ENCODE results near the gene ITGB8.
"Not testable (repeated sequence)": the region's sequence is repeated elsewhere in the genome, so short reads cannot be mapped to it uniquely, and the experiment has no call there.

ITGB8 gene

GRCh38 chr7:20388084-20388483, 57.4 kb downstream of the ITGB8 start:
- DNase-seq = no peak

GRCh38 chr7:20389192-20389591, 58.5 kb downstream of the ITGB8 start:
- DNase-seq = not testable (repeated sequence)

- no peak for DNase-seq
Observed at GRCh38 chr7:20393021-20393610, 62.4 kb downstream of the ITGB8 start.

GRCh38 chr7:20393616-20394015, 62.9 kb downstream of the ITGB8 start:
- DNase-seq = no peak

- no peak for DNase-seq
Observed at GRCh38 chr7:20394284-20394683, 63.6 kb downstream of the ITGB8 start.

- no peak for DNase-seq
Observed at GRCh38 chr7:20395104-20395503, 64.4 kb downstream of the ITGB8 start.

- DNase-seq = no peak
Observed at GRCh38 chr7:20395511-20395910, 64.8 kb downstream of the ITGB8 start.

GRCh38 chr7:20399521-20399920, 68.8 kb downstream of the ITGB8 start:
- no peak for DNase-seq

GRCh38 chr7:20401861-20402746, 71.4 kb downstream of the ITGB8 start:
- no peak for DNase-seq

GRCh38 chr7:20402747-20403230, 72.1 kb downstream of the ITGB8 start:
- no peak for DNase-seq

GRCh38 chr7:20403331-20403730, 72.6 kb downstream of the ITGB8 start:
- no peak for DNase-seq

- DNase-seq = no peak
Observed at GRCh38 chr7:20404320-20404719, 73.6 kb downstream of the ITGB8 start.

- no peak for DNase-seq
Observed at GRCh38 chr7:20407585-20408466, 77.1 kb downstream of the ITGB8 start.

- DNase-seq = no peak
Observed at GRCh38 chr7:20408467-20408826, 77.7 kb downstream of the ITGB8 start.

- DNase-seq = no peak
Observed at GRCh38 chr7:20409961-20410360, 79.3 kb downstream of the ITGB8 start.

GRCh38 chr7:20411372-20411771, 80.7 kb downstream of the ITGB8 start:
- DNase-seq = no peak

- no peak for DNase-seq
Observed at GRCh38 chr7:20412032-20412431, 81.3 kb downstream of the ITGB8 start.

GRCh38 chr7:20417260-20417659, 86.6 kb downstream of the ITGB8 start:
- no peak for DNase-seq

GRCh38 chr7:20417675-20418382, 87.1 kb downstream of the ITGB8 start:
- DNase-seq = no peak

GRCh38 chr7:20424500-20424899, 93.8 kb downstream of the ITGB8 start:
- no peak for DNase-seq

GRCh38 chr7:20430664-20431063, 100.0 kb downstream of the ITGB8 start:
- DNase-seq = no peak

GRCh38 chr7:20431146-20431545, 100.4 kb downstream of the ITGB8 start:
- DNase-seq = no peak

GRCh38 chr7:20432071-20432470, 101.4 kb downstream of the ITGB8 start:
- no peak for DNase-seq

Measured in CD4-positive, alpha-beta T cell treated with Interleukin-4 for 4 hours (primary cell).